Measurements from ENCODE around the gene SCG2. TPM values are rescaled to one million over a fixed set of nuclear protein-coding genes. Genes with fewer than 3 reads are reported as not detected.

SCG2 gene
- total and polyA plus RNA-seq, 2 donors from 2014 or later, result 0.30 to 0.57 TPM

DNA sequence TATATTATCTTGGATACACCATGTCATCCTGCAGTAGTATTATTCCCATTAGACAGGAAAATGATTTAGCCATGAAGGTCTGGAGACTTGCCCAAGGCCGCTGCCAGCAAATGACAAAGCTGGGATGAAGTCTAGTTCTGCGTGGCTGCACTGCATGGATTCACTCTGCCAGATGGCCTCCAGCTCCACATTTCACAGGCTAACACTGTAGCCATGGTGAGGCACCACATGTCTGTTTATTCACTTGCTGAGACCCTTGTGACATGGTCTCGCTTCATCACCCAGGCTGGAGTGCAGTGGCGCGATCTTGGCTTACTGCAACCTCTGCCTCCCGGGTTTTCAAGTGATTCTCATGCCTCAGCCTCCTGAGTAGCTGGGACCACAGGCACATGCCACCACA lies 31.5 kb upstream of the SCG2 start:
- DNase-seq (peak in 4 of 5 donors; percentile 22 to 40 (median 31)), FAIRE-seq (no peak)
- TF ChIP-seq, protein P1, sequence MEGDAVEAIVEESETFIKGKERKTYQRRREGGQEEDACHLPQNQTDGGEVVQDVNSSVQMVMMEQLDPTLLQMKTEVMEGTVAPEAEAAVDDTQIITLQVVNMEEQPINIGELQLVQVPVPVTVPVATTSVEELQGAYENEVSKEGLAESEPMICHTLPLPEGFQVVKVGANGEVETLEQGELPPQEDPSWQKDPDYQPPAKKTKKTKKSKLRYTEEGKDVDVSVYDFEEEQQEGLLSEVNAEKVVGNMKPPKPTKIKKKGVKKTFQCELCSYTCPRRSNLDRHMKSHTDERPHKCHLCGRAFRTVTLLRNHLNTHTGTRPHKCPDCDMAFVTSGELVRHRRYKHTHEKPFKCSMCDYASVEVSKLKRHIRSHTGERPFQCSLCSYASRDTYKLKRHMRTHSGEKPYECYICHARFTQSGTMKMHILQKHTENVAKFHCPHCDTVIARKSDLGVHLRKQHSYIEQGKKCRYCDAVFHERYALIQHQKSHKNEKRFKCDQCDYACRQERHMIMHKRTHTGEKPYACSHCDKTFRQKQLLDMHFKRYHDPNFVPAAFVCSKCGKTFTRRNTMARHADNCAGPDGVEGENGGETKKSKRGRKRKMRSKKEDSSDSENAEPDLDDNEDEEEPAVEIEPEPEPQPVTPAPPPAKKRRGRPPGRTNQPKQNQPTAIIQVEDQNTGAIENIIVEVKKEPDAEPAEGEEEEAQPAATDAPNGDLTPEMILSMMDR (IDR thresholded peaks at IDR 0.05; ENCODE audit: borderline replicate concordance, extremely low read depth, insufficient read depth), result no peak
- H3K4me3 ChIP-seq (ENCODE audit: low read length in 3 of 3), result no peak overlapping the region
- H3K9me3 ChIP-seq (ENCODE audit: control insufficient read depth in 2 of 3, insufficient read depth in 1 of 3, low read length in 3 of 3), result no peaks in the 10 kb centered on the region
- no peak overlapping the region for H3K9ac ChIP-seq (ENCODE audit: low read length in 3 of 3)
- H3K4me1 ChIP-seq (ENCODE audit: control insufficient read depth in 2 of 3, insufficient read depth in 2 of 3, low read depth in 1 of 3, low read length in 3 of 3), result no peaks in the 10 kb centered on the region
- intact Hi-C loops (cut with DNase I), result no loop called here
- H3K36me3 ChIP-seq (ENCODE audit: control insufficient read depth in 2 of 3, insufficient read depth in 3 of 3, low read length in 3 of 3), result no peaks in the 10 kb centered on the region
- no peaks in the 10 kb centered on the region for H3K27me3 ChIP-seq (ENCODE audit: control insufficient read depth, insufficient read depth, low read length)
- H3K27ac ChIP-seq (ENCODE audit: low read depth in 2 of 2, low read length in 2 of 2), result no peak overlapping the region

DNA sequence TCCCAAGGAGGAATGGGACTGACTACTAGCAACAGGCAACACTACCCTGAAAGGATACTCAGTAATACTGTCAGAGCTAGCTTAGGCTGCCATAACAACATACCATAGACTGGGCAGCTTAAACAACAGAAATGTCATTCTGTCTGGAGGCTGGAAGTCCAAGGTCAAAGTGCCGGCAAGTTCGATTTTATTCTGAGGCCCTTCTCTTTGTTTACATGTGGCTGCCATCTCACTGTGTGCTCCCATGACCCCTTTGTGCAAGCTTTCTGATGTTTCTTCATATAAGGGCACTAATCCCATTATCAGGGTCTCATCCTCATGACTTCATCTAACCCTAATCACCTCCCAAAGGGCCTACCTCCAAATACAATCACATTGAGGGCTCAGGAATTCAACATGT lies 30.7 kb upstream of the SCG2 start:
- intact Hi-C loops (cut with DNase I), result no loop called here
- Histone ChIP-seq H3K9ac (ENCODE audit: low read length in 3 of 3) (no peak overlapping the region), H3K4me1 (ENCODE audit: control insufficient read depth in 2 of 3, insufficient read depth in 2 of 3, low read depth in 1 of 3, low read length in 3 of 3) (no peaks in the 10 kb centered on the region), H3K36me3 (ENCODE audit: control insufficient read depth in 2 of 3, insufficient read depth in 3 of 3, low read length in 3 of 3) (no peaks in the 10 kb centered on the region), H3K27me3 (ENCODE audit: control insufficient read depth, insufficient read depth, low read length) (no peaks in the 10 kb centered on the region), H3K27ac (ENCODE audit: low read depth in 2 of 2, low read length in 2 of 2) (no peak overlapping the region), H3K9me3 (ENCODE audit: control insufficient read depth in 2 of 3, insufficient read depth in 1 of 3, low read length in 3 of 3) (no peaks in the 10 kb centered on the region), H3K4me3 (ENCODE audit: low read length in 3 of 3) (no peak overlapping the region)
- DNase-seq (no peak), FAIRE-seq (no peak)
- TF ChIP-seq, protein P1 (IDR thresholded peaks at IDR 0.05; ENCODE audit: borderline replicate concordance, extremely low read depth, insufficient read depth), result no peak

DNA sequence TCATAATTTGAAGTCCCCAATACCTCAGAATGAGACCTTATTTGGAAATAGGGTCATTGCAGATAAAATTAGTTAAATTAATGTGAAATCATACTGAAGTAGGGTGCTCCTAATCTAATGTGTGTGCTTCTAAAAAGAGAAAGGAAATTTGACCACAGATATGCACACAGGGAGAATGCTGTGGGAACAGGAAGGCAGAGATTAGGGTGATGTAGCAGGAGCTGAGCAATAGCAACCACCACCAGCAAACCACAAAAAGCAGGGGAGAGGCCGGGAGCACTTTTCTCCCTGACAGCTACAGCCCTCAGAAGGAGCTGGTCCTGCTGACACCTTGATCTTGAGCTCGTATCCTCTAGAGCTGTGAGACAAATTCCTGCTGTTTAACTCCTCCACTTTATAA lies 24.6 kb upstream of the SCG2 start:
- H3K36me3 ChIP-seq (ENCODE audit: control insufficient read depth in 2 of 3, insufficient read depth in 3 of 3, low read length in 3 of 3), result no peaks in the 10 kb centered on the region
- FAIRE-seq, result no peak
- H3K4me3 ChIP-seq (ENCODE audit: low read length in 3 of 3), result no peak overlapping the region
- no peak overlapping the region for H3K27ac ChIP-seq (ENCODE audit: low read depth in 2 of 2, low read length in 2 of 2)
- no peak for DNase-seq
- no peaks in the 10 kb centered on the region for H3K9me3 ChIP-seq (ENCODE audit: control insufficient read depth in 2 of 3, insufficient read depth in 1 of 3, low read length in 3 of 3)
- intact Hi-C loops (cut with DNase I), result no loop called here
- no peaks in the 10 kb centered on the region for H3K27me3 ChIP-seq (ENCODE audit: control insufficient read depth, insufficient read depth, low read length)
- TF ChIP-seq, protein P1 (IDR thresholded peaks at IDR 0.05; ENCODE audit: borderline replicate concordance, extremely low read depth, insufficient read depth), result no peak
- H3K9ac ChIP-seq (ENCODE audit: low read length in 3 of 3), result no peak overlapping the region
- H3K4me1 ChIP-seq (ENCODE audit: control insufficient read depth in 2 of 3, insufficient read depth in 2 of 3, low read depth in 1 of 3, low read length in 3 of 3), result no peaks in the 10 kb centered on the region

DNA sequence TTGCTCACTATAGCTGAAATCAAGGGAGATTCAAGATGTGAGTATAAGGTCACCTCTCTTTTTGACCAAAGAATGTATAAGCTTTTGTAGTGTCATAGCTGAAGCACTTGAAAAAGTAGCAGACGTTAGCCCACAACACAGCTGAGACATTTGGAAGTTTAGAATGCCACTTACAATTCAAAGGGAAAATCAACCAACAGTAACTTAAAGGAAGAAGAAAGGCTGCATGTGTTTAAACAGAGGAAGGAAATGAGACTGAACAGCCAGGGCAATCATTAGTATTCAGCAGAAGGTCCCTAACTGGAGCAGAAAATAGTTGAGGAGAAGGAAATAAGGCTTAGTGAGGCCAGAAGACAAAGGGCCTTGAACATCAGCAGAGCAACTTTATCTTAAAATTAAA lies 23.5 kb upstream of the SCG2 start:
- no peak overlapping the region for H3K27ac ChIP-seq (ENCODE audit: low read depth in 2 of 2, low read length in 2 of 2)
- TF ChIP-seq, protein P1 (IDR thresholded peaks at IDR 0.05; ENCODE audit: borderline replicate concordance, extremely low read depth, insufficient read depth), result no peak
- no peak overlapping the region for H3K9ac ChIP-seq (ENCODE audit: low read length in 3 of 3)
- DNase-seq (no peak), FAIRE-seq (no peak)
- no peaks in the 10 kb centered on the region for H3K27me3 ChIP-seq (ENCODE audit: control insufficient read depth, insufficient read depth, low read length)
- no peaks in the 10 kb centered on the region for H3K9me3 ChIP-seq (ENCODE audit: control insufficient read depth in 2 of 3, insufficient read depth in 1 of 3, low read length in 3 of 3)
- H3K4me3 ChIP-seq (ENCODE audit: low read length in 3 of 3), result no peak overlapping the region
- no peaks in the 10 kb centered on the region for H3K36me3 ChIP-seq (ENCODE audit: control insufficient read depth in 2 of 3, insufficient read depth in 3 of 3, low read length in 3 of 3)
- no peaks in the 10 kb centered on the region for H3K4me1 ChIP-seq (ENCODE audit: control insufficient read depth in 2 of 3, insufficient read depth in 2 of 3, low read depth in 1 of 3, low read length in 3 of 3)
- intact Hi-C loops (cut with DNase I), result no loop called here
